A673 (cell line): ENCODE results near the gene NAV1. TPM values are rescaled to one million over a fixed set of nuclear protein-coding genes. Genes with fewer than 3 reads are reported as not detected.

Source experiments
- BruUV-seq: library from RNA; stranded (reverse); fragments of 400-500 nt; replicated peaks from 2 replicates; lab custom pipeline; 2021; lab: Mats Ljungman, UMichigan
- CTCF ChIA-PET: fragments of 300-600 bp; sonication (Branson Sonifier 250); formaldehyde crosslinking; loops from one replicate; lab custom pipeline; 2022; ENCODE audit warnings: antibody characterized with exemption; lab: Charles Lee
- POLR2A ChIA-PET: fragments of 300-600 bp; sonication (Branson Sonifier 250); formaldehyde crosslinking; loops from one replicate; lab custom pipeline; 2022; ENCODE audit warnings: antibody characterized with exemption; ENCODE audit not compliant: low non-redundant PET; lab: Charles Lee
- DNase-seq: peaks from one replicate; pipeline ENCODE4 v3.0.0-alpha.2; 2015; ENCODE audit warnings: low spot score
- H3K27ac ChIP-seq: fragments of 200-600 bp; sonication (generic); 2 replicates; pipeline ENCODE4 v1.5.1; 2016; ENCODE audit warnings: mixed run types, low read depth, mild to moderate bottlenecking, mixed read lengths, antibody characterized with exemption, low read length; ENCODE audit not compliant: poor library complexity, severe bottlenecking
- H3K27me3 ChIP-seq: fragments of 200-600 bp; sonication (generic); replicated peaks from 2 replicates; pipeline ENCODE4 v1.6.1; 2017; ENCODE audit warnings: mixed run types, low read depth, mild to moderate bottlenecking, mixed read lengths, antibody characterized with exemption, low read length; ENCODE audit not compliant: insufficient read depth, poor library complexity
- H3K36me3 ChIP-seq: fragments of 200-600 bp; sonication (generic); 2 replicates; pipeline ENCODE4 v1.6.1; 2016; ENCODE audit warnings: mixed run types, mild to moderate bottlenecking, mixed read lengths, antibody characterized with exemption, low read length; ENCODE audit not compliant: insufficient read depth, poor library complexity, severe bottlenecking
- H3K4me1 ChIP-seq: fragments of 200-600 bp; sonication (generic); 2 replicates; pipeline ENCODE4 v1.6.1; 2017; ENCODE audit warnings: mixed run types, mild to moderate bottlenecking, mixed read lengths, antibody characterized with exemption, low read length; ENCODE audit not compliant: insufficient read depth, poor library complexity, severe bottlenecking
- H3K4me3 ChIP-seq: fragments of 200-600 bp; sonication (generic); 2 replicates; pipeline ENCODE4 v1.5.1; 2016; ENCODE audit warnings: low read depth, mixed run types, mild to moderate bottlenecking, mixed read lengths, low read length; ENCODE audit not compliant: poor library complexity, severe bottlenecking
- H3K9me3 ChIP-seq: fragments of 200-600 bp; sonication (generic); 2 replicates; pipeline ENCODE4 v1.6.1; 2016; ENCODE audit warnings: mixed run types, low read depth, mild to moderate bottlenecking, mixed read lengths, antibody characterized with exemption, low read length; ENCODE audit not compliant: poor library complexity, severe bottlenecking
- CTCF ChIP-seq: fragments of 300-800, 200-600 bp; sonication (generic); conservative IDR thresholded peaks from 2 replicates; pipeline ENCODE4 v1.5.1; 2017; ENCODE audit warnings: low read depth, mild to moderate bottlenecking, antibody characterized with exemption, low read length, moderate library complexity, mixed read lengths
- EZH2 ChIP-seq: fragments of 200-600 bp; sonication (generic); IDR thresholded peaks from 2 replicates; pipeline ENCODE4 v1.6.1; 2017; ENCODE audit warnings: borderline replicate concordance, low read depth, mild to moderate bottlenecking, mixed read lengths, antibody characterized with exemption, low read length; ENCODE audit not compliant: poor library complexity, severe bottlenecking
- intact Hi-C: fragments of 100-400 bp; cut with micrococcal nuclease; formaldehyde crosslinking; loops from one replicate; pipeline ENCODE4 v1.10.0; 2022; ENCODE audit not compliant: unreplicated experiment
- total RNA-seq: library from RNA; stranded (reverse); gene quantifications from 2 replicates; pipeline ENCODE4 v1.2.3, GENCODE V29; 2021

The NAV1 gene
- total RNA-seq, 1 experiment from 2014 or later = 48.2 TPM

DNA sequence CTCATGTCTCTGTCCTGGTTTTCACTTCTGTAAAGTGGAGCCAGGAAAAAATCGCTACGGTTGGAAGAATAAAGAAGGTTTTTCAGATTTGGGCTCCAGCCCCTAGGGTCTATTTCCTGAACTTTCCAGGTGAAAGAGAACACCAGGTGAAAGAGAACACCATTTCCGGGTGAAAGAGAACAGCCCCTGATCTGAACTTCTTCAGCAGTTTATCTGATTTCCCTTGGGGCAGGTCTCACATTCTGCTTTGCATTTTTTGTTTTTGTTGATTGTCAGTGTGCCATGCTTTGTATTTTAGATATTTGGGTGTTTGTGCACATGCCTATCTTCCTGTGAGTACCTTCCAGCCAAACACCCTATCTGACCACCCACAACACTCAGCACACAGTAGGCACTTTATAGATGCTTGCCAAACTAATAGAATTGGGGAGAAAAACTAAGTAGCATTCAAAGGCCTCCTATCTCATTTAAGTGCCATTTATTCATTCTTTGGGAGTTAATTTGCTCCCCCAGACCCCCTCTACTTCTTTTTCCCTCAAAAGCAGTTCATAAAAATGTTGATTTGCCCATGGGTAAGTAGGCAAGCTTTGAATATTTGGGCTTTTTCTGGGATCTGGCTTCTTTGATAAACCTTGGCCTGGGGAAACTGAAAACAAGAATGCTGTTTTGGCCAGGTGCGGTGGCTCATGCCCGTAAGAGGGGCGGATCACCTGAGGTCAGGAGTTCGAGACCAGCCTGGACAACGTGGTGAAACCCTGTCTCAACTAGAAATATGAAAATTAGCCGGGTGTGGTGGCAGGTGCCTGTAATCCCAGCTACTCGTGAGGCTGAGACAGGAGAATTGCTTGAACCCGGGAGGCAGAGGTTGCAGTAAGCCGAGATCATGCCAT lies 2.2 kb downstream of the NAV1 start:
- Histone ChIP-seq H3K27ac (peak overlapping the region; percentile 88), H3K9me3 (no peaks in the 10 kb centered on the region), H3K27me3 (no peaks in the 10 kb centered on the region), H3K36me3 (no peaks in the 10 kb centered on the region), H3K4me1 (peaks cover 51% of the 10 kb centered on the region), H3K4me3 (peak overlapping the region; percentile 67)
- ChIA-PET CTCF (interaction anchor here (0.6 to 1.4 kb wide), 6 partner anchors 19 to 476 kb away, joined by 3 to 6 read pairs (median 4); no protein-coding TSS in a partner anchor), POLR2A (no interaction called here)
- intact Hi-C loops = no loop called here
- TF ChIP-seq EZH2 = no peak
- TF ChIP-seq CTCF = no peak
- BruUV-seq = TSS peak; percentile 39
- no peak for DNase-seq

- no peaks in the 10 kb centered on the region for H3K9me3 ChIP-seq
- intact Hi-C loops = no loop called here
- H3K36me3 ChIP-seq = no peaks in the 10 kb centered on the region
- H3K4me1 ChIP-seq = peaks cover 53% of the 10 kb centered on the region
- no TSS peak for BruUV-seq
- ChIA-PET CTCF (interaction anchor here (0.5 kb wide), 1 partner anchor 19 kb away, joined by 5 read pairs; no protein-coding TSS in a partner anchor), POLR2A (no interaction called here)
- H3K4me3 ChIP-seq = no peak overlapping the region
- DNase-seq = peak; percentile 82
- H3K27me3 ChIP-seq = no peaks in the 10 kb centered on the region
- TF ChIP-seq CTCF = no peak
- no peak for TF ChIP-seq EZH2
- peak overlapping the region; percentile 88 for H3K27ac ChIP-seq
These were observed 3.5 kb downstream of the NAV1 start for GRCh38 chr1:201542309-201543035.

GRCh38 chr1:201543871-201544642 lies 5.1 kb downstream of the NAV1 start:
- ChIA-PET POLR2A (no interaction called here), CTCF (no interaction called here)
- no peaks in the 10 kb centered on the region for H3K36me3 ChIP-seq
- no peak overlapping the region for H3K27ac ChIP-seq
- no peak for DNase-seq
- BruUV-seq = no TSS peak
- no peaks in the 10 kb centered on the region for H3K27me3 ChIP-seq
- TF ChIP-seq CTCF (no peak), EZH2 (no peak)
- peaks cover 46% of the 10 kb centered on the region for H3K4me1 ChIP-seq
- H3K4me3 ChIP-seq = no peak overlapping the region
- intact Hi-C loops = no loop called here
- H3K9me3 ChIP-seq = no peaks in the 10 kb centered on the region
